ENCODE measurements around the gene CEACAM1. TPM values are rescaled to one million over a fixed set of nuclear protein-coding genes. Genes with fewer than 3 reads are reported as not detected.

CEACAM1 gene
- total and polyA plus RNA-seq, 2 of the 13 experiments (the other 11 are each of a cell fraction or from before 2014, with no cell fraction given) = 13.5 to 332 TPM

DNA sequence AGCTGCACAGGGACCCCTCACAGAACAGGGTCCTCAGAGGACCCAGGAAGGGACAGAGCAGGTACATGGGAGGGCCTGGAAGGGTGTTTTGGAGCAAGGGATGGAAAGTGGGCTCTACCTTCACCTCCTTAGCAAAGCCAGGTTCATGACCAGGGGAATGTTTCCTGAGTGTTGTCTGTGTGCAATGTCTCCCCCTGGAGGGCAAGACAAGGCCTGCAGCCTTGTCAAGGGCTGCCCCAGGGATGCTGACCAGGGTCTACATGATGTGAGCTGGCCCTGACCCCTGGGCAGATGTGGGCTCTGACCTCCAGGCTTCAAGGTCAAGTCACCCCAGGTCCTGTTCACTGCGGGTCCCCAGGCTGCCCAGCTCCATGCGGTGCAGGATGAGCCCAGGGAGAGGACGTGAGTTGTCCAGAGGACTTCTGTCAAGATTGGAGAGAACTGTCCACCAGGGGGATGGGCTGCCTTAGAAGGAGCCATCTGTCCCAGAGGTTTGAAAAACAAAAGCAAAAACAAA, 1.0 kb upstream of the CEACAM1 start (continued):
- TF ChIP-seq, protein P1, sequence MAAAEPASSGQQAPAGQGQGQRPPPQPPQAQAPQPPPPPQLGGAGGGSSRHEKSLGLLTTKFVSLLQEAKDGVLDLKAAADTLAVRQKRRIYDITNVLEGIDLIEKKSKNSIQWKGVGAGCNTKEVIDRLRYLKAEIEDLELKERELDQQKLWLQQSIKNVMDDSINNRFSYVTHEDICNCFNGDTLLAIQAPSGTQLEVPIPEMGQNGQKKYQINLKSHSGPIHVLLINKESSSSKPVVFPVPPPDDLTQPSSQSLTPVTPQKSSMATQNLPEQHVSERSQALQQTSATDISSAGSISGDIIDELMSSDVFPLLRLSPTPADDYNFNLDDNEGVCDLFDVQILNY (CRISPR knock-in tag; conservative IDR thresholded peaks at IDR 0.05) = no peak
- TF ChIP-seq, protein P2, sequence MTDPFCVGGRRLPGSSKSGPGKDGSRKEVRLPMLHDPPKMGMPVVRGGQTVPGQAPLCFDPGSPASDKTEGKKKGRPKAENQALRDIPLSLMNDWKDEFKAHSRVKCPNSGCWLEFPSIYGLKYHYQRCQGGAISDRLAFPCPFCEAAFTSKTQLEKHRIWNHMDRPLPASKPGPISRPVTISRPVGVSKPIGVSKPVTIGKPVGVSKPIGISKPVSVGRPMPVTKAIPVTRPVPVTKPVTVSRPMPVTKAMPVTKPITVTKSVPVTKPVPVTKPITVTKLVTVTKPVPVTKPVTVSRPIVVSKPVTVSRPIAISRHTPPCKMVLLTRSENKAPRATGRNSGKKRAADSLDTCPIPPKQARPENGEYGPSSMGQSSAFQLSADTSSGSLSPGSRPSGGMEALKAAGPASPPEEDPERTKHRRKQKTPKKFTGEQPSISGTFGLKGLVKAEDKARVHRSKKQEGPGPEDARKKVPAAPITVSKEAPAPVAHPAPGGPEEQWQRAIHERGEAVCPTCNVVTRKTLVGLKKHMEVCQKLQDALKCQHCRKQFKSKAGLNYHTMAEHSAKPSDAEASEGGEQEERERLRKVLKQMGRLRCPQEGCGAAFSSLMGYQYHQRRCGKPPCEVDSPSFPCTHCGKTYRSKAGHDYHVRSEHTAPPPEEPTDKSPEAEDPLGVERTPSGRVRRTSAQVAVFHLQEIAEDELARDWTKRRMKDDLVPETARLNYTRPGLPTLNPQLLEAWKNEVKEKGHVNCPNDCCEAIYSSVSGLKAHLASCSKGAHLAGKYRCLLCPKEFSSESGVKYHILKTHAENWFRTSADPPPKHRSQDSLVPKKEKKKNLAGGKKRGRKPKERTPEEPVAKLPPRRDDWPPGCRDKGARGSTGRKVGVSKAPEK (CRISPR knock-in tag; IDR thresholded peaks at IDR 0.05; ENCODE audit: borderline replicate concordance) = no peak; the same call in 1 of the 2 replicates
- no peak for TF ChIP-seq HHEX (CRISPR knock-in tag; IDR thresholded peaks at IDR 0.05)
- TF ChIP-seq, protein P3, sequence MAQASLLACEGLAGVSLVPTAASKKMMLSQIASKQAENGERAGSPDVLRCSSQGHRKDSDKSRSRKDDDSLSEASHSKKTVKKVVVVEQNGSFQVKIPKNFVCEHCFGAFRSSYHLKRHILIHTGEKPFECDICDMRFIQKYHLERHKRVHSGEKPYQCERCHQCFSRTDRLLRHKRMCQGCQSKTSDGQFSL (CRISPR knock-in tag; IDR thresholded peaks at IDR 0.05) = no peak
- no peak for TF ChIP-seq ZNF567 (CRISPR knock-in tag; IDR thresholded peaks at IDR 0.05; ENCODE audit: borderline replicate concordance)
- TF ChIP-seq RBM39 (IDR thresholded peaks at IDR 0.05; ENCODE audit: low read depth, low read length, poor library complexity, severe bottlenecking) = no peak
- TF ChIP-seq STAG1 (CRISPR knock-in tag; IDR thresholded peaks at IDR 0.05) = peak; percentile 99
- TF ChIP-seq, protein P4, sequence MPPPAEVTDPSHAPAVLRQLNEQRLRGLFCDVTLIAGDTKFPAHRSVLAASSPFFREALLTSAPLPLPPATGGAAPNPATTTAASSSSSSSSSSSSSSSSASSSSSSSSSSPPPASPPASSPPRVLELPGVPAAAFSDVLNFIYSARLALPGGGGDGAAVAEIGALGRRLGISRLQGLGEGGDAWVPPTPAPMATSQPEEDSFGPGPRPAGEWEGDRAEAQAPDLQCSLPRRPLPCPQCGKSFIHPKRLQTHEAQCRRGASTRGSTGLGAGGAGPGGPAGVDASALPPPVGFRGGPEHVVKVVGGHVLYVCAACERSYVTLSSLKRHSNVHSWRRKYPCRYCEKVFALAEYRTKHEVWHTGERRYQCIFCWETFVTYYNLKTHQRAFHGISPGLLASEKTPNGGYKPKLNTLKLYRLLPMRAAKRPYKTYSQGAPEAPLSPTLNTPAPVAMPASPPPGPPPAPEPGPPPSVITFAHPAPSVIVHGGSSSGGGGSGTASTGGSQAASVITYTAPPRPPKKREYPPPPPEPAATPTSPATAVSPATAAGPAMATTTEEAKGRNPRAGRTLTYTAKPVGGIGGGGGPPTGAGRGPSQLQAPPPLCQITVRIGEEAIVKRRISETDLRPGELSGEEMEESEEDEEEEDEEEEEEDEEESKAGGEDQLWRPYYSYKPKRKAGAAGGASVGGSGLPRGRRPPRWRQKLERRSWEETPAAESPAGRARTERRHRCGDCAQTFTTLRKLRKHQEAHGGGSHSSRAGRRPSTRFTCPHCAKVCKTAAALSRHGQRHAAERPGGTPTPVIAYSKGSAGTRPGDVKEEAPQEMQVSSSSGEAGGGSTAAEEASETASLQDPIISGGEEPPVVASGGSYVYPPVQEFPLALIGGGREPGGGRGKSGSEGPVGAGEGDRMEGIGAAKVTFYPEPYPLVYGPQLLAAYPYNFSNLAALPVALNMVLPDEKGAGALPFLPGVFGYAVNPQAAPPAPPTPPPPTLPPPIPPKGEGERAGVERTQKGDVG (CRISPR knock-in tag; IDR thresholded peaks at IDR 0.05; ENCODE audit: borderline replicate concordance) = no peak
- no peak for TF ChIP-seq RARG (CRISPR knock-in tag; IDR thresholded peaks at IDR 0.05; ENCODE audit: low read depth)
- TF ChIP-seq DR1 (CRISPR knock-in tag; IDR thresholded peaks at IDR 0.05) = no peak
- TF ChIP-seq NRL (CRISPR knock-in tag; IDR thresholded peaks at IDR 0.05; ENCODE audit: borderline replicate concordance) = no peak
- TF ChIP-seq, protein P5, sequence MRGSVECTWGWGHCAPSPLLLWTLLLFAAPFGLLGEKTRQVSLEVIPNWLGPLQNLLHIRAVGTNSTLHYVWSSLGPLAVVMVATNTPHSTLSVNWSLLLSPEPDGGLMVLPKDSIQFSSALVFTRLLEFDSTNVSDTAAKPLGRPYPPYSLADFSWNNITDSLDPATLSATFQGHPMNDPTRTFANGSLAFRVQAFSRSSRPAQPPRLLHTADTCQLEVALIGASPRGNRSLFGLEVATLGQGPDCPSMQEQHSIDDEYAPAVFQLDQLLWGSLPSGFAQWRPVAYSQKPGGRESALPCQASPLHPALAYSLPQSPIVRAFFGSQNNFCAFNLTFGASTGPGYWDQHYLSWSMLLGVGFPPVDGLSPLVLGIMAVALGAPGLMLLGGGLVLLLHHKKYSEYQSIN (CRISPR knock-in tag; IDR thresholded peaks at IDR 0.05; ENCODE audit: borderline replicate concordance) = no peak
- no peak for TF ChIP-seq MTF1 (CRISPR knock-in tag; IDR thresholded peaks at IDR 0.05)
- no peak for TF ChIP-seq PRMT3 (CRISPR knock-in tag; IDR thresholded peaks at IDR 0.05; ENCODE audit: borderline replicate concordance, low read depth)
- no peak for TF ChIP-seq PHF21A (CRISPR knock-in tag; IDR thresholded peaks at IDR 0.05)
- TF ChIP-seq KDM5A (IDR thresholded peaks at IDR 0.05; ENCODE audit: borderline replicate concordance, low read length) = no peak
- TF ChIP-seq ZBTB8A (CRISPR knock-in tag; IDR thresholded peaks at IDR 0.05; ENCODE audit: borderline replicate concordance, low read depth) = no peak
- no peak for TF ChIP-seq ZIK1 (CRISPR knock-in tag; IDR thresholded peaks at IDR 0.05; ENCODE audit: borderline replicate concordance, low read depth)
- TF ChIP-seq KAT8 (CRISPR knock-in tag; IDR thresholded peaks at IDR 0.05) = peak; percentile 45; the same call in 1 of the 2 replicates
- TF ChIP-seq RAD51 (IDR thresholded peaks at IDR 0.05; ENCODE audit: borderline replicate concordance) = no peak
- TF ChIP-seq IRF2 (CRISPR knock-in tag; IDR thresholded peaks at IDR 0.05) = peak; percentile 76
- TF ChIP-seq ZNF431 (CRISPR knock-in tag; IDR thresholded peaks at IDR 0.05; ENCODE audit: borderline replicate concordance, low read depth) = no peak

Measured in HepG2 (cell line).